ENCODE measurements around the gene VAMP5. TPM values are rescaled to one million over a fixed set of nuclear protein-coding genes. Genes with fewer than 3 reads are reported as not detected.

The VAMP5 gene
- total RNA-seq, 1 experiment from 2014 or later: 146 TPM

DNA sequence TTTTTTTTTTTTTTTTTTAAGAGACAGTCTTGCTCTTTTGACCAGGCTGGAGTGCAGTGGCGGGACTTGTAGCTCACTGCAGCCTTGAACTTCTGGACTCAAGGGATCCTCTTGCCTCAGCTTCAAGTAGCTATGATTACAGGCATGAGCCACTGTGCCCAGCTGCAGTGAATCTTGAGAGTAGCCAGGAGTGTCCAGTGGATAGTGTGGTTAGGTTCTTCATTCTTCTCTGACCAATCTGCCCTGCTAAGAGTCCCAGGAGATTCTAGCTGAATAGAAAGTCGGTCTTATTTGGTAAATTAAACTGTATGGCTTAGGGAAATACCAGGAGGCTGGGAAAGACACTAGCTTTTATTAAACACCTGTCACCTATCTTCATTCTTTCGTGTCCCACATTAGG lies 47.1 kb downstream of the VAMP5 start:
- DNase-seq (ENCODE audit: low read depth): peak; percentile 74

DNA sequence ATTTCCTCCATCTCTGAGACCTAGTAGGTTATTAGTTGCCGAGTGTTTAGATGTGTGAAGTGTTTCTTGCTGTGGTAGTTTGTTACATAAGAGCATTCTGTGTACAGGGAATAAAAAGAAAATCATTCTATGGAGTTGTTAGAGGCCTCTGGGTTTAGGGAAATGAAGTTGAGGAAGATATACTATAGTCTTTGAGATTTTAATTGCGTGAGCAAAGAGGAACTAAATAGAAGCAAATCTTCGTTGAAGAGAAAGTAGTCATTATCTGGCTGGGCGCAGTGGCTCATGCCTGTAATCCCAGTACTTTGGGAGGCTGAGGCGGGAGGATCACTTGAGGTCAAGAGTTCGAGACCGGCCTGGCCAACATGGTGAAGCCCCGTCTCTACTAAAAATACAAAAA lies 50.8 kb downstream of the VAMP5 start:
- no peak for DNase-seq (ENCODE audit: low read depth)

DNA sequence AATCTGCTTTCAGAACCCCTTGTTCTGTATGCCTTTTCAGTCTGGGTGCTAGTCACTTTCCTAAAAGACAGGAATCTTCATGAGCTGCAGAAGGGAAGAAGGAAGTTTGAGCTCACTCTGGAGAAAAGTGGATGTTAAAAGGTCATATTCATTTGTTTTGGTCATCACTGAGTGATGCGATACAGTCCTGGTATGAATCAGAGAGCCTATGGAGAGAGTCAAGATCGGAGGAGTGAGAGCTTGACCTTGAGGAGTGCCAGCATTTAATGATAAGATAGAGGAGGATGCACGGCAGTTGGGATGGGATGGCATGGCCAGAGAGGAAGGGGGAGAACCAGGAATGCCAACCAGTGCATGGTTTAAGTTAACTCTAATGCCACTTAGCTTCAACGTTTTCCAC lies 51.4 kb downstream of the VAMP5 start:
- peak; percentile 22 for DNase-seq (ENCODE audit: low read depth)

DNA sequence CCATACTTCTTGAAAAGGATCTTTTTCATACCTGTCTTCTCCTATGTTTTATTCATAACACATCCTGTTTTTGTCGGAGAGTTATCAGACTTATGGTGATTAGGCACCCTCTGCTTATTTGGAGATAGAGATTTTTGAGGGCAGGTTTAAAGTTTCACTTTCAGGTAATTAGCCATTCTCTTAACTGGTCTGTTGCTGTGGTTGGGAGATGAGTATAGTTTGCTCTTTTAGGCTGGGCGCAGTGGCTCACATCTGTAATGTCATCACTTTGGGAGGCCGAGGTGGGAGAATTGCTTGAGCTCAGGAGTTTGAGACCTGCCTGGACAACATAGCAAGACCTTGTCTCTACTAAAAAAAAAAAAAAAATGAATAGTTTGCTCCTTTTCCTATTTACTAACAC lies 58.5 kb downstream of the VAMP5 start:
- no peak for DNase-seq (ENCODE audit: low read depth)

Other genes starting within 250 kb of the VAMP5 start
- 52.3 and 61.3 TPM in 2 replicates for gene RETSAT, start 229.9 kb upstream of the VAMP5 start, total RNA-seq (2014; rRNA removed)
- 20.4 and 22.6 TPM in 2 replicates for gene ELMOD3, start 229.7 kb upstream of the VAMP5 start, total RNA-seq (2014; rRNA removed)
- gene CAPG, start 174.1 kb upstream of the VAMP5 start, total RNA-seq (2014; rRNA removed): 156 and 172 TPM in 2 replicates
- 5.9 and 8.0 TPM in 2 replicates for gene SH2D6, start 165.7 kb upstream of the VAMP5 start, total RNA-seq (2014; rRNA removed)
- gene MAT2A, start 45.3 kb upstream of the VAMP5 start, total RNA-seq (2014; rRNA removed): 420 and 517 TPM in 2 replicates
- 115 and 134 TPM in 2 replicates for gene GGCX, start 22.9 kb upstream of the VAMP5 start, total RNA-seq (2014; rRNA removed)
- 21.2 and 27.1 TPM in 2 replicates for gene VAMP8, start 6.8 kb upstream of the VAMP5 start, total RNA-seq (2014; rRNA removed)
- 235 and 236 TPM in 2 replicates for gene RNF181, start 11.3 kb downstream of the VAMP5 start, total RNA-seq (2014; rRNA removed)
- 18.9 and 24.4 TPM in 2 replicates for gene TMEM150A, start 18.3 kb downstream of the VAMP5 start, total RNA-seq (2014; rRNA removed)
- gene C2orf68, start 27.6 kb downstream of the VAMP5 start, total RNA-seq (2014; rRNA removed): 9.4 and 15.7 TPM in 2 replicates
- gene USP39, start 31.8 kb downstream of the VAMP5 start, total RNA-seq (2014; rRNA removed): 68.3 and 92.4 TPM in 2 replicates
- gene SFTPB, start 83.8 kb downstream of the VAMP5 start, total RNA-seq (2014; rRNA removed): not detected in 2 replicates
- gene GNLY, start 109.9 kb downstream of the VAMP5 start, total RNA-seq (2014; rRNA removed): not detected in 2 replicates
- 129 and 179 TPM in 2 replicates for gene ATOH8, start 169.6 kb downstream of the VAMP5 start, total RNA-seq (2014; rRNA removed)